Measurements from ENCODE around the gene HELB. TPM values are rescaled to one million over a fixed set of nuclear protein-coding genes. Genes with fewer than 3 reads are reported as not detected.

Gene HELB
- total RNA-seq, 1 experiment from 2014 or later, result 4.1 TPM

DNA sequence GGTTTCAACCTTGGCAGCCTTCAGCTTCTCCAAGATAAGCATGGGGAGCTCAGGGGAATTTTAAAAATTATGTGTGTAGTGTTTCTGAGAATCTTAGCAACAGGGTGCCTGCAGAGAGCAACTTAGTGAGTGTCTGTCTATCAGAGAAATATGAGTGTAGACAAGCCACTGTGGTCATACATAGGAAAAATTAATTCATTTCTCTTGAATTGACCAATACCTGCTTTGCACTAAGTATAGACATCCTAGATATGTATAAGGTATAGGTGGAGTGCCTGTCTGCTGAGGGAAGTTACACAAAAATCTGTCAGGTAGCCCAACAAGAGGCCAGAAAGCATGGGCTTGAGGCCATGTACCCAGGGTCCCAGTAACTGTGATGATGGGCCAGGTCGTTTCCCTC, 20.7 kb downstream of the HELB start:
- TF ChIP-seq EZH2 (IDR thresholded peaks at IDR 0.05; ENCODE audit: borderline replicate concordance, low read depth, low read length, poor library complexity, severe bottlenecking), result no peak
- TF ChIP-seq, protein P1, sequence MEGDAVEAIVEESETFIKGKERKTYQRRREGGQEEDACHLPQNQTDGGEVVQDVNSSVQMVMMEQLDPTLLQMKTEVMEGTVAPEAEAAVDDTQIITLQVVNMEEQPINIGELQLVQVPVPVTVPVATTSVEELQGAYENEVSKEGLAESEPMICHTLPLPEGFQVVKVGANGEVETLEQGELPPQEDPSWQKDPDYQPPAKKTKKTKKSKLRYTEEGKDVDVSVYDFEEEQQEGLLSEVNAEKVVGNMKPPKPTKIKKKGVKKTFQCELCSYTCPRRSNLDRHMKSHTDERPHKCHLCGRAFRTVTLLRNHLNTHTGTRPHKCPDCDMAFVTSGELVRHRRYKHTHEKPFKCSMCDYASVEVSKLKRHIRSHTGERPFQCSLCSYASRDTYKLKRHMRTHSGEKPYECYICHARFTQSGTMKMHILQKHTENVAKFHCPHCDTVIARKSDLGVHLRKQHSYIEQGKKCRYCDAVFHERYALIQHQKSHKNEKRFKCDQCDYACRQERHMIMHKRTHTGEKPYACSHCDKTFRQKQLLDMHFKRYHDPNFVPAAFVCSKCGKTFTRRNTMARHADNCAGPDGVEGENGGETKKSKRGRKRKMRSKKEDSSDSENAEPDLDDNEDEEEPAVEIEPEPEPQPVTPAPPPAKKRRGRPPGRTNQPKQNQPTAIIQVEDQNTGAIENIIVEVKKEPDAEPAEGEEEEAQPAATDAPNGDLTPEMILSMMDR (conservative IDR thresholded peaks at IDR 0.05; ENCODE audit: low read depth, low read length), result no peak
- DNase-seq (ENCODE audit: low spot score), result no peak
- BruUV-seq (replicated peaks), result no TSS peak
- H3K9me3 ChIP-seq (ENCODE audit: low read depth, low read length, poor library complexity, severe bottlenecking), result no peaks in the 10 kb centered on the region
- peaks cover 5% of the 10 kb centered on the region for H3K4me1 ChIP-seq (ENCODE audit: insufficient read depth, low read length, poor library complexity, severe bottlenecking)
- no peak overlapping the region for H3K27ac ChIP-seq (ENCODE audit: low read depth, low read length, poor library complexity, severe bottlenecking)
- ChIA-PET POLR2A (ENCODE audit: low non-redundant PET) (no interaction called here), CTCF (no interaction called here)
- no peak overlapping the region for H3K4me3 ChIP-seq (ENCODE audit: low read depth, low read length, poor library complexity, severe bottlenecking)
- H3K36me3 ChIP-seq (ENCODE audit: insufficient read depth, low read length, poor library complexity, severe bottlenecking), result no peaks in the 10 kb centered on the region
- no peaks in the 10 kb centered on the region for H3K27me3 ChIP-seq (replicated peaks; ENCODE audit: insufficient read depth, low read depth, low read length, poor library complexity)
- intact Hi-C loops (cut with micrococcal nuclease; ENCODE audit: unreplicated experiment), result no loop called here

DNA sequence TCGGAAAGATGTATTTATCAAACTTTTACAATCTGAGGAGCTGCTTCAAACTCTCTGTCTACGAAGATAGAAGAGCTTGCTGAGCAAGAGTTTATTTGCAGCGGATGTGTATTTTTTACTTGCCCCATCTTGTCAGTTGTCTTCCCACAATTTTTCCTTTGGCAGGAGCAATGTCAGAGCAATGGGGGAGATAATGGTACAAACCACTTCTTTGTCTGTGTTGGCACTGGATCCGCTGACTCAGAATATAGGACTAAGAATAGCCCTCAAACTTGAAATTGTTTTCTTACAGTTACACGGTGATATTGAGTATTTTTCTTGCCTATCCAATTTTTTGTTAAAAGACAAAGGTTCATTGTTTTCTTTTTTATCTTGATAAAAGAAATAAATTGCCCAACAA, 27.6 kb downstream of the HELB start:
- H3K4me3 ChIP-seq (ENCODE audit: low read depth, low read length, poor library complexity, severe bottlenecking), result no peak overlapping the region
- ChIA-PET POLR2A (ENCODE audit: low non-redundant PET) (no interaction called here), CTCF (no interaction called here)
- H3K4me1 ChIP-seq (ENCODE audit: insufficient read depth, low read length, poor library complexity, severe bottlenecking), result no peaks in the 10 kb centered on the region
- TF ChIP-seq, protein P1 (conservative IDR thresholded peaks at IDR 0.05; ENCODE audit: low read depth, low read length), result no peak
- TF ChIP-seq EZH2 (IDR thresholded peaks at IDR 0.05; ENCODE audit: borderline replicate concordance, low read depth, low read length, poor library complexity, severe bottlenecking), result no peak
- no peaks in the 10 kb centered on the region for H3K9me3 ChIP-seq (ENCODE audit: low read depth, low read length, poor library complexity, severe bottlenecking)
- no peak for DNase-seq (ENCODE audit: low spot score)
- no peak overlapping the region for H3K27ac ChIP-seq (ENCODE audit: low read depth, low read length, poor library complexity, severe bottlenecking)
- intact Hi-C loops (cut with micrococcal nuclease; ENCODE audit: unreplicated experiment), result no loop called here
- no peaks in the 10 kb centered on the region for H3K27me3 ChIP-seq (replicated peaks; ENCODE audit: insufficient read depth, low read depth, low read length, poor library complexity)
- no peaks in the 10 kb centered on the region for H3K36me3 ChIP-seq (ENCODE audit: insufficient read depth, low read length, poor library complexity, severe bottlenecking)
- BruUV-seq (replicated peaks), result no TSS peak

GRCh38 chr12:66331016-66331415, 28.7 kb downstream of the HELB start:
- BruUV-seq (replicated peaks), result no TSS peak
- CTCF ChIA-PET, result no interaction called here

More at GRCh38 chr12:66331016-66331415, 28.7 kb downstream of the HELB start:
- H3K4me3 ChIP-seq (ENCODE audit: low read depth, low read length, poor library complexity, severe bottlenecking), result no peak overlapping the region
- no peaks in the 10 kb centered on the region for H3K27me3 ChIP-seq (replicated peaks; ENCODE audit: insufficient read depth, low read depth, low read length, poor library complexity)
- intact Hi-C loops (cut with micrococcal nuclease; ENCODE audit: unreplicated experiment), result no loop called here
- no peak for TF ChIP-seq EZH2 (IDR thresholded peaks at IDR 0.05; ENCODE audit: borderline replicate concordance, low read depth, low read length, poor library complexity, severe bottlenecking)
- TF ChIP-seq, protein P1 (conservative IDR thresholded peaks at IDR 0.05; ENCODE audit: low read depth, low read length), result no peak
- DNase-seq (ENCODE audit: low spot score), result no peak
- H3K27ac ChIP-seq (ENCODE audit: low read depth, low read length, poor library complexity, severe bottlenecking), result no peak overlapping the region
- H3K4me1 ChIP-seq (ENCODE audit: insufficient read depth, low read length, poor library complexity, severe bottlenecking), result no peaks in the 10 kb centered on the region
- POLR2A ChIA-PET (ENCODE audit: low non-redundant PET), result no interaction called here
- no peaks in the 10 kb centered on the region for H3K36me3 ChIP-seq (ENCODE audit: insufficient read depth, low read length, poor library complexity, severe bottlenecking)
- H3K9me3 ChIP-seq (ENCODE audit: low read depth, low read length, poor library complexity, severe bottlenecking), result no peaks in the 10 kb centered on the region

All from A673 (cell line).